HFFc6 (cell line): Measurements from ENCODE around the gene RELN. TPM values are rescaled to one million over a fixed set of nuclear protein-coding genes. Genes with fewer than 3 reads are reported as not detected.

ENCODE experiments used
- DNase-seq: peaks from one replicate; pipeline ENCODE4 v3.0.0-alpha.2; 2018
- H3K27ac Mint-ChIP-seq: 2 replicates; pipeline ENCODE4 v1.8.0; 2020; ENCODE audit warnings: mild to moderate bottlenecking, mixed read lengths
- H3K27me3 Mint-ChIP-seq: 2 replicates; pipeline ENCODE4 v1.8.0; 2021; ENCODE audit warnings: mild to moderate bottlenecking, moderate library complexity, mixed read lengths; ENCODE audit not compliant: insufficient read depth
- H3K36me3 Mint-ChIP-seq: 2 replicates; pipeline ENCODE4 v1.8.0; 2021; ENCODE audit warnings: low read depth, mixed read lengths
- H3K4me1 Mint-ChIP-seq: 2 replicates; pipeline ENCODE4 v1.8.0; 2020; ENCODE audit warnings: low read depth, mixed read lengths
- H3K4me3 Mint-ChIP-seq: 2 replicates; pipeline ENCODE4 v1.8.0; 2020; ENCODE audit warnings: mild to moderate bottlenecking, moderate library complexity, mixed read lengths
- H3K9me3 Mint-ChIP-seq: 2 replicates; pipeline ENCODE4 v1.8.0; 2020; ENCODE audit warnings: mild to moderate bottlenecking, mixed read lengths
- total RNA-seq, 6 experiments: library from RNA; stranded (reverse); fragmentation: NEBNext Ultra II Directional; extraction: Animal tissue kit (Norgen Biotek cat#: 25700); gene quantifications; 2 replicates in 1 of 6; 3 replicates in 5 of 6; pipeline ENCODE4 v1.2.3, GENCODE V29; 2021
- TF ChIP-seq, protein P1 (sequence below): fragments of 200-600 bp; sonication (generic); IDR thresholded peaks from 2 replicates; pipeline ENCODE4 v1.5.0; 2021; ENCODE audit warnings: antibody characterized with exemption, mild to moderate bottlenecking

Gene RELN
- total RNA-seq, 6 experiments from 2014 or later = 0.02 to 0.24 (median 0.03) TPM

GRCh38 chr7:103702982-103703381 is 286.5 kb downstream of the RELN start:
- no peak for DNase-seq
- Mint-ChIP-seq H3K4me1 (peaks cover 17% of the 10 kb centered on the region), H3K9me3 (no peaks in the 10 kb centered on the region), H3K27ac (no peak overlapping the region), H3K27me3 (peaks cover 3% of the 10 kb centered on the region; the same call in 1 of the 2 replicates), H3K36me3 (no peaks in the 10 kb centered on the region), H3K4me3 (no peak overlapping the region)
- TF ChIP-seq, protein P1, sequence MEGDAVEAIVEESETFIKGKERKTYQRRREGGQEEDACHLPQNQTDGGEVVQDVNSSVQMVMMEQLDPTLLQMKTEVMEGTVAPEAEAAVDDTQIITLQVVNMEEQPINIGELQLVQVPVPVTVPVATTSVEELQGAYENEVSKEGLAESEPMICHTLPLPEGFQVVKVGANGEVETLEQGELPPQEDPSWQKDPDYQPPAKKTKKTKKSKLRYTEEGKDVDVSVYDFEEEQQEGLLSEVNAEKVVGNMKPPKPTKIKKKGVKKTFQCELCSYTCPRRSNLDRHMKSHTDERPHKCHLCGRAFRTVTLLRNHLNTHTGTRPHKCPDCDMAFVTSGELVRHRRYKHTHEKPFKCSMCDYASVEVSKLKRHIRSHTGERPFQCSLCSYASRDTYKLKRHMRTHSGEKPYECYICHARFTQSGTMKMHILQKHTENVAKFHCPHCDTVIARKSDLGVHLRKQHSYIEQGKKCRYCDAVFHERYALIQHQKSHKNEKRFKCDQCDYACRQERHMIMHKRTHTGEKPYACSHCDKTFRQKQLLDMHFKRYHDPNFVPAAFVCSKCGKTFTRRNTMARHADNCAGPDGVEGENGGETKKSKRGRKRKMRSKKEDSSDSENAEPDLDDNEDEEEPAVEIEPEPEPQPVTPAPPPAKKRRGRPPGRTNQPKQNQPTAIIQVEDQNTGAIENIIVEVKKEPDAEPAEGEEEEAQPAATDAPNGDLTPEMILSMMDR = no peak

- Mint-ChIP-seq H3K4me3 (no peak overlapping the region), H3K36me3 (no peaks in the 10 kb centered on the region), H3K27ac (no peak overlapping the region), H3K4me1 (peaks cover 17% of the 10 kb centered on the region), H3K27me3 (peaks cover 3% of the 10 kb centered on the region; the same call in 1 of the 2 replicates), H3K9me3 (no peaks in the 10 kb centered on the region)
- no peak for DNase-seq
- TF ChIP-seq, protein P1 = no peak
Measured at GRCh38 chr7:103702454-103702853, 287.0 kb downstream of the RELN start.

DNA sequence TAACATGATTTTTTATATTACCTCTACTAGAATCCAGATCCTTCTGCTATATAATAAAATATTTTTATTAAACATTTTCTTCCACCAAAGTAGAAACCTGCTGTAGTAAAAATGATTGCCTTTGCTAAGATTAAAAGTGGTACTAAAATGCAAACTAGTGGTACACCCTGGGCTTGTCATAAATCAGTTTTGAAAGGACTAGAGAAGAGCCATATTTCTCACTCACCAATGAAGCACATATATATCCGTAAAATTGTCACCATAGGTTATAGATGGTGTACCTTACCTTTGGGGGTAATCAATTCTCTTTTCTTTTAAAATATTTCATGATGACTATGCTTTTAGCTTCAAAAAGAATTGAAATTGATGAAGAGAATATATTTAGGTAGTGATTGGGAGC is 290.4 kb downstream of the RELN start:
- Mint-ChIP-seq H3K27ac (no peak overlapping the region), H3K27me3 (peaks cover 3% of the 10 kb centered on the region), H3K9me3 (no peaks in the 10 kb centered on the region), H3K36me3 (no peaks in the 10 kb centered on the region), H3K4me3 (no peak overlapping the region), H3K4me1 (peaks cover 17% of the 10 kb centered on the region)
- DNase-seq = no peak
- TF ChIP-seq, protein P1 = no peak

- Mint-ChIP-seq H3K9me3 (no peaks in the 10 kb centered on the region), H3K27ac (no peak overlapping the region), H3K4me1 (peaks cover 11% of the 10 kb centered on the region), H3K36me3 (no peaks in the 10 kb centered on the region), H3K4me3 (no peak overlapping the region), H3K27me3 (peaks cover 4% of the 10 kb centered on the region)
- TF ChIP-seq, protein P1 = no peak
- no peak for DNase-seq
Measured at GRCh38 chr7:103698064-103698463, 291.4 kb downstream of the RELN start.

DNA sequence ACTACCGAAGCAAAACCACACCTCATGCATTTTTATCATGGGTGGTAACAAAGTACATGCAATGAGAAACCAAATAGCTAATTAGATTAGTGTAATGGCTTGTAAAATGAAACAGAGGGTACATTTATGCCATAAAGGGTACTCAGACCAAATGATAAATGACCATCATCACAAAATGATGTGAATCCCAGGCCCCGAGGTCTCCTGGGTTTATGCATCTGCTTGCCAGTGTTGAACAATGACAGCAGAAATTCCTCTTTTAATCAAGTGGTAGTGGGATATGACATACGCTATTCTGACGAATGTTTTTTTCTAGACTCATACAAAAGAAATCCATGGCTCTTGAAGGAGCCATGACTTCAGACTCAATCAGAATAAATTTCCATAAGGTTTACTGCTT is 293.9 kb downstream of the RELN start:
- H3K9me3 Mint-ChIP-seq = no peaks in the 10 kb centered on the region
- no peaks in the 10 kb centered on the region for H3K36me3 Mint-ChIP-seq
- H3K27me3 Mint-ChIP-seq = peaks cover 4% of the 10 kb centered on the region; the same call in 1 of the 2 replicates
- no peak for DNase-seq
- no peak overlapping the region for H3K4me3 Mint-ChIP-seq
- TF ChIP-seq, protein P1 = no peak
- no peak overlapping the region for H3K27ac Mint-ChIP-seq
- H3K4me1 Mint-ChIP-seq = peaks cover 6% of the 10 kb centered on the region

- TF ChIP-seq, protein P1 = no peak
- peaks cover 18% of the 10 kb centered on the region for H3K4me1 Mint-ChIP-seq
- no peak for DNase-seq
- H3K36me3 Mint-ChIP-seq = no peaks in the 10 kb centered on the region
- peaks cover 4% of the 10 kb centered on the region; the same call in 1 of the 2 replicates for H3K27me3 Mint-ChIP-seq
- no peak overlapping the region for H3K27ac Mint-ChIP-seq
- no peak overlapping the region for H3K4me3 Mint-ChIP-seq
- no peaks in the 10 kb centered on the region for H3K9me3 Mint-ChIP-seq
Measured at GRCh38 chr7:103694304-103694703, 295.2 kb downstream of the RELN start.
